Right renal cortex interstitium (tissue), 3 donors: ENCODE measurements around the gene ATP6V0A4. TPM values are rescaled to one million over a fixed set of nuclear protein-coding genes. Genes with fewer than 3 reads are reported as not detected.
A peak's percentile ranks its signal among the peaks of the same experiment; 100 is the strongest.
"Not testable (repeated sequence)": the region's sequence is repeated elsewhere in the genome, so short reads cannot be mapped to it uniquely, and the experiment has no call there.

Experiments used
- DNase-seq, 3 donors: peaks; one replicate each; pipeline ENCODE4 v3.0.0-alpha.2; 2013; ENCODE audit warnings: low read depth in 3 of 3, low spot score in 2 of 3
- polyA plus RNA-seq, 3 donors: library from polyadenylated mRNA; unstranded; fragments of 120-200 nt; gene quantifications; one replicate each; pipeline ENCODE4 v1.2.1, GENCODE V29; 2013; ENCODE audit not compliant: insufficient read length in 3 of 3

Gene ATP6V0A4
- polyA plus RNA-seq, 3 donors = 78.9 to 81.5 (median 81.4) TPM

- no peak for DNase-seq
These were observed 6.6 kb upstream of the ATP6V0A4 start for GRCh38 chr7:138804618-138805017.

GRCh38 chr7:138802706-138803105 lies 4.7 kb upstream of the ATP6V0A4 start:
- DNase-seq = no peak

- no peak for DNase-seq
These were observed 3.3 kb upstream of the ATP6V0A4 start for GRCh38 chr7:138801256-138801655.

GRCh38 chr7:138799336-138800000 lies 1.5 kb upstream of the ATP6V0A4 start:
- peak in 1 of 3 donors; percentile 12 for DNase-seq

- DNase-seq = no peak
These were observed 840 bp upstream of the ATP6V0A4 start for GRCh38 chr7:138798836-138799235.

- DNase-seq = not testable (repeated sequence)
These were observed 950 bp downstream of the ATP6V0A4 start for GRCh38 chr7:138797046-138797445.

- no peak for DNase-seq
These were observed 1.9 kb downstream of the ATP6V0A4 start for GRCh38 chr7:138796038-138796615.

GRCh38 chr7:138785587-138786437 lies 12.2 kb downstream of the ATP6V0A4 start:
- DNase-seq = no peak

GRCh38 chr7:138784692-138785091 lies 13.3 kb downstream of the ATP6V0A4 start:
- DNase-seq = no peak

- no peak for DNase-seq
These were observed 17.0 kb downstream of the ATP6V0A4 start for GRCh38 chr7:138781004-138781403.

- no peak for DNase-seq
These were observed 21.7 kb downstream of the ATP6V0A4 start for GRCh38 chr7:138776166-138776833.

- DNase-seq = no peak
These were observed 24.2 kb downstream of the ATP6V0A4 start for GRCh38 chr7:138773817-138774216.

GRCh38 chr7:138773176-138773575 lies 24.8 kb downstream of the ATP6V0A4 start:
- DNase-seq = no peak

GRCh38 chr7:138770904-138771303 lies 27.1 kb downstream of the ATP6V0A4 start:
- DNase-seq = no peak

GRCh38 chr7:138768241-138768640 lies 29.8 kb downstream of the ATP6V0A4 start:
- DNase-seq = no peak

GRCh38 chr7:138756591-138757242 lies 41.3 kb downstream of the ATP6V0A4 start:
- no peak for DNase-seq

- DNase-seq = no peak
These were observed 42.0 kb downstream of the ATP6V0A4 start for GRCh38 chr7:138755842-138756590.

- DNase-seq = no peak
These were observed 42.7 kb downstream of the ATP6V0A4 start for GRCh38 chr7:138755331-138755747.

- DNase-seq = no peak
These were observed 44.4 kb downstream of the ATP6V0A4 start for GRCh38 chr7:138753610-138754009.

- no peak for DNase-seq
These were observed 44.9 kb downstream of the ATP6V0A4 start for GRCh38 chr7:138753150-138753518.
